ENCODE measurements around the gene PHYKPL. TPM values are rescaled to one million over a fixed set of nuclear protein-coding genes. Genes with fewer than 3 reads are reported as not detected.
"Not testable (repeated sequence)": the region's sequence is repeated elsewhere in the genome, so short reads cannot be mapped to it uniquely, and the experiment has no call there.

PHYKPL gene
- total RNA-seq, 1 donor = 31.5 TPM

DNA sequence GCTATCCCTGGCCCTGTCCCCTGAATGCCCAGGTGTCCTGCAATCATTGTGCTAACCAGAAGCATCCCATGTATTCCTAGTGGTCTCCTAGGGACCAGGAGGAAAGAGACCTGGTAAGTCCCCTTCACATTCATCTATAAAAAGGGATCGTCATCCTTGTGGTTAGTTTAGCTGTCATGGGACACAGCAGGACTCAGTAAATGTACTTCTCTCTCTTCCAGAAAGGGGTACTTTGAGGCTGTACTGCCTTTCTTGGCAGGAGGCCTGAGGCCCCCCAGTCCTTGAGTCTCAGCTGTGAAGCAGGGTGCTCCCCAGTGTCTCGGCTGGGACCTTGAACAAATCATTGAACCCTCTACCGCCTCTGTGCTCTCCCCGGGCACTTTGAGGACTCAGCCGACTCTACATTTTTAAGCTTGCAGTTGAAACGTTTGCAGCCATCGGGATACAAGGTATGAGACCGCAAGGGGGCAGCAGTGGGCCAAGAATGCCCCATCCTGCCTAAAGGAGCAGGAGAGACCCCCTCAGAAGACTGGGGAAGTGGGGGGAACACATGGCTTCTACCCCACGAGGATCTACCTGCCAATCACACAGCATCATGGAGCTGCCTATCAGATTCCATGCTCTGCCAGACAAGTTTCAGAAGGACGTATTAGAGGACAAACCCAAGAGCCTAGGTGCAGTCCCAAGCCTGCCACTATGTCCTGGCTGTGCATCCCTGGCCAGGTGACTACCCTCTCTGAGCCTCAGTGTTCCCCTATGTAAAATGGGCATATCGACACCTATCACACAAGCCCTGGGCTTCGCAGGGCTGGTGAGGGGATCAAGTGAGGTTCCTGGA is 2.4 kb upstream of the PHYKPL start:
- DNase-seq (ENCODE audit: low read depth) = peak; percentile 60
- H3K4me3 ChIP-seq (ENCODE audit: low read depth, low read length) = no peak overlapping the region

DNA sequence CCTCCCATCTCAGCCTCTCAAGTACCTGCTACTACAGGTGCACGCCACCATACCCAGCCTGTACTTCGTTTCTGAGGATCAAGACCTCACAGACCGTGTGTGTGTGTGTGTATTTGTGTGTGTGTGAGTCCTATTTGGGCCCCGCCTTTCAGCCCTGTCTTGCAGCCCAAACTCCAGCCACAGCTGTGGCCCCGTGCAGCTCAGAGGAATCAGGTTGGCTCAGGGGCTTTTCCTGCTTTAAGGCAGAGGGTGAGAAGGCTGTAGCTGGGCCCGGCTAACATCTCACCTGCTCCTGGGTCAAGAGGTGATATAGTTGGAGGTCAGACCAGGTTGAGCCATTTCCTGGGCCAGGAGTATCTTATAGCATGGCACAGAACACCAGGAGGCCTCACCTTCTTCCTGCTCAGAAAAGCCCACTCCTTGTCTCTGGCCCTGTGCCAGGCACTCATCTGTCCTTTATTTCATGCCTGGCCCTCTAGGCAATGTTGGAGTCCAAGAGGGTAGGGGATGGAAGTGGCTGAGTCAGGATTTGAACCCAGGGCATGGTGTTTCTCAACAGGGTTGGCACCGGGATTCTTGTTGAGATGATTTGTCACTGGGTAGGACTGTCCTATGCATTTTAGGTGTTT is 1.6 kb upstream of the PHYKPL start:
- TF ChIP-seq, protein P1, sequence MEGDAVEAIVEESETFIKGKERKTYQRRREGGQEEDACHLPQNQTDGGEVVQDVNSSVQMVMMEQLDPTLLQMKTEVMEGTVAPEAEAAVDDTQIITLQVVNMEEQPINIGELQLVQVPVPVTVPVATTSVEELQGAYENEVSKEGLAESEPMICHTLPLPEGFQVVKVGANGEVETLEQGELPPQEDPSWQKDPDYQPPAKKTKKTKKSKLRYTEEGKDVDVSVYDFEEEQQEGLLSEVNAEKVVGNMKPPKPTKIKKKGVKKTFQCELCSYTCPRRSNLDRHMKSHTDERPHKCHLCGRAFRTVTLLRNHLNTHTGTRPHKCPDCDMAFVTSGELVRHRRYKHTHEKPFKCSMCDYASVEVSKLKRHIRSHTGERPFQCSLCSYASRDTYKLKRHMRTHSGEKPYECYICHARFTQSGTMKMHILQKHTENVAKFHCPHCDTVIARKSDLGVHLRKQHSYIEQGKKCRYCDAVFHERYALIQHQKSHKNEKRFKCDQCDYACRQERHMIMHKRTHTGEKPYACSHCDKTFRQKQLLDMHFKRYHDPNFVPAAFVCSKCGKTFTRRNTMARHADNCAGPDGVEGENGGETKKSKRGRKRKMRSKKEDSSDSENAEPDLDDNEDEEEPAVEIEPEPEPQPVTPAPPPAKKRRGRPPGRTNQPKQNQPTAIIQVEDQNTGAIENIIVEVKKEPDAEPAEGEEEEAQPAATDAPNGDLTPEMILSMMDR (IDR thresholded peaks at IDR 0.05; ENCODE audit: insufficient read depth, low read depth, low read length) = no peak
- no peak for DNase-seq (ENCODE audit: low read depth)
- no peak overlapping the region for H3K4me3 ChIP-seq (ENCODE audit: low read depth, low read length)

More for the DNA sequence above, 2.4 kb upstream of the PHYKPL start:
- TF ChIP-seq, protein P1 (IDR thresholded peaks at IDR 0.05; ENCODE audit: insufficient read depth, low read depth, low read length) = peak; percentile 80

DNA sequence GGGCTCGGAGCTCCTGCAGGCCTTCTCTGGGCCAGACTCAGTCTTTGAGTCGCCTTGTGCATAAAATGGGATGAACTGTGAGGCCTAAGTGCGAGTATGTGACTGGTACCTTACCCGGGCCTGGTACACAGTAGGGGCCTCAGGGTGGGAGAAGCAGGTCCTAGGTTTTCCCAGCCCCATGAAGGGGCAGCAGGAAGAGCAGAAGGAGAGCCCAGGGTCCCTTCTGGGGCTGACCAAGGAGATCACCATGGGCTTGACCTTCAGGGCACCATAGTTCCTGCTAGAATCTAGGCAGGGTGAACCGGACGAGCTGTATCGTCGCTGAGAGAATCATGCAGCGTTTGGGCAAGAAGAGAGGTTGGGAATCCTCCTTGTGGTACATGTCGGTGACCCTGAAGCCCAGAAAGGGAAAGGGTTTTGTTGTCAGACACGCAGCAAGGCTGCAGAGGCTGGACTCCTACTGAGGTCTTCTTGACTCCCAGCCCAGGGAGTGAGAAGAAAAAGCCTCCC is 373 bp upstream of the PHYKPL start:
- DNase-seq (ENCODE audit: low read depth) = no peak
- peak overlapping the region; percentile 91 for H3K4me3 ChIP-seq (ENCODE audit: low read depth, low read length)
- TF ChIP-seq, protein P1 (IDR thresholded peaks at IDR 0.05; ENCODE audit: insufficient read depth, low read depth, low read length) = no peak

DNA sequence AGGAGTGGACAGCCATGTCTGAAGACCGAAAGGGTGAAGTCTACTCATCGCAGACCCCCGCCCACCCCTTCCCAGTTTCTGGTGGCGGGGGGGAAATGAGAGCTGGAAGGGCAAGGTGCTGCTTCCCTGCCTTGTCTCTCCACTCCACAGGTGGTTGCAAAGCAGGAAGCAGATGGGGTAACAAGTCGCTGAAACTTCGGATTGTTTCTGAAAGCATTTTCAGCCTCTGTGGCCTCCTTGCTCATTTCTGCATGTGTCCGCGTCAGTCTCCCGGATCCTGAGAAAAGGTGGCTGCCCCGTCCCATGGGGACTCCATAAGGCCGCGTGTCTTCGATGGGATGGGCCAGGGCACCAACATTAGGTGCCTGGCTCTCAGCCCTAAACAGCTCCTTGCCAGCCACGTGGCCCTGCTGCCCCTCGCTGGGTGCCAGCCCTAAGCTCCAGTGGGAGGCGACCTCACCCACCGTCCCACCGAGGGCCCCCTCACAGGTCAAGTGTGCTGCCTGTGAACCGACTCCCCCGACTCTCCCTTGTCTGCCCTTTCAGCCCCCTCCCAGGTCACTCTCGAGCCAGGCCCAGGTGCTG is 971 bp downstream of the PHYKPL start:
- TF ChIP-seq, protein P1 (IDR thresholded peaks at IDR 0.05; ENCODE audit: insufficient read depth, low read depth, low read length) = no peak
- H3K4me3 ChIP-seq (ENCODE audit: low read depth, low read length) = peak overlapping the region; percentile 91
- no peak for DNase-seq (ENCODE audit: low read depth)

DNA sequence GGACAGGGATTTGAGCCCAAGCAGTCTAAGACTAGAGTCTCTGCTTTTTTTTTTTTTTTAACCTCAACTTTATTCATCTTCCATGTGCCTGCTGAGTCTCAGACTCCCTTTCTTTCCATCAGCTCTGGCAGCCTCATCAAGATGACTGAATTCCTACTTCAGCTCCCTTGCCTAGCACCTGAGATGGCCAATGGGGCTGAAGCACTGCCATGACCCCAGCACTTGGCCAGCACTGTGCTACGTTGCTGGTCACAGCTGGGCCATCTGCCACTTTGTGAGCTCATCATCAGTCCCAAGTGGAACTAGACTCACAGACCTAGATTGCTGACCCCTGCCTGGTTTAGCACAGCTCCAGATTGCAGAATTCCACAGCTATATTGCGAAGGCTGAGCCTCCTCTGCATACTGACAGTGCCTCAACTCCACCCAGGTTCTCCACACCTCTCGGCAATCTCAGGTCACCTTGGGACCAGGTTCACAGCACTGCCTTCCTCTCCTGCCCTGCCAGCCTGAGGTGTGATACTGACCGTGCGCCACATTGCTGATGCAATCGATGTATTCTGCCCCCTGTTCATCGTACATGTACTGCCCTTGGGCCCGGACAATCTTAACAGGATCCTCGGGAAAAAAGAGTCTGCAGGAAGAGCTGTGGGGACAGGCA is 1.6 kb downstream of the PHYKPL start:
- peak; percentile 55 for DNase-seq (ENCODE audit: low read depth)
- H3K4me3 ChIP-seq (ENCODE audit: low read depth, low read length) = peak overlapping the region; percentile 91
- TF ChIP-seq, protein P1 (IDR thresholded peaks at IDR 0.05; ENCODE audit: insufficient read depth, low read depth, low read length) = no peak

DNA sequence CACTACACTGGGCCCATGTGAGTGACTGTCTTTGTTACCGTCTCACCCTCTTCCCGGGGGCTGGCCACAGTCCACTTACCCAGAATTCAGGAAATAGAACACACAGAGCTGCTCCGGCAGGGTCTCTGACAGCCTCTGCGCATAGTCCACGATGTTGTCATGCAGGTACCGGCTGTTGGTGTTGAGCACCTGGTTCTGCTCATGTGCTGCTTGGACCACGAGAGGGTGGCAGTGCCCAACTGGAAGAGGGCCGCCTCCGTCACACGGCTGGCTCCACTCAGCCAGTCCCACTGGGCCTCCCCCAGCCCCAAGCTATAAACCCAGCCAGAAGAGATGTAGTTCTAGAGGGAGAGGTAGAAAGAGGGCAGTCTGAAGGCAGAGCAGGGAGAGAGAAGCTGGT is 2.7 kb downstream of the PHYKPL start:
- no peak overlapping the region for H3K4me3 ChIP-seq (ENCODE audit: low read depth, low read length)
- no peak for DNase-seq (ENCODE audit: low read depth)
- TF ChIP-seq, protein P1 (IDR thresholded peaks at IDR 0.05; ENCODE audit: insufficient read depth, low read depth, low read length) = no peak

GRCh38 chr5:178229111-178229510 is 3.5 kb downstream of the PHYKPL start:
- DNase-seq (ENCODE audit: low read depth); H3K4me3 ChIP-seq (ENCODE audit: low read depth, low read length): not testable (repeated sequence)

Measured in fibroblast of villous mesenchyme (primary cell).